ENCODE data around the gene CWC15.
"Not testable (repeated sequence)": the region's sequence is repeated elsewhere in the genome, so short reads cannot be mapped to it uniquely, and the experiment has no call there.

The CWC15 gene

GRCh38 chr11:94948070-94948617 lies 25.2 kb downstream of the CWC15 start:
- no peak for DNase-seq (ENCODE audit: low read depth)

DNA sequence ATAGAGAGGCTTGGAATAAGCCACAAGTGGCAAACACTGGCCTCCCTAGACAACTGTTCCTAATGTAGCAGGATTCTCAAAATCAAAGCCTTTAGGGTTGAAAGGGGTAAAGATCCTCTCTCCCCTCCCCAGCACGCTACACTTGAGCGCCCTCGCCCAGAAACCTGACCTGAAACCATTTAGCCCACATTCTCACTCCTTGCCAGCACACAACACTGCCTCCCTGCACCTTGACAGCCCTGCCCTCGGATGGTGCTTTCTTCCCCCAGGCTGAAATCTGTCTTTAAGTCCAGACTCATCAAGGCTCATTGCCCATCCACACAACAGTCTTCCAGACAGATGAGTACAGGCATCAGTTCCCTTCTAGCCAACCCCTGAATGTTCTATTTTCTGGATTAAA lies 26.5 kb downstream of the CWC15 start:
- no peak for DNase-seq (ENCODE audit: low read depth)

GRCh38 chr11:94941131-94941530 lies 32.2 kb downstream of the CWC15 start:
- DNase-seq (ENCODE audit: low read depth), result no peak

GRCh38 chr11:94939346-94939745 lies 34.0 kb downstream of the CWC15 start:
- DNase-seq (ENCODE audit: low read depth), result no peak

- DNase-seq (ENCODE audit: low read depth), result no peak
Measured at GRCh38 chr11:94938095-94939055, 35.0 kb downstream of the CWC15 start.

DNA sequence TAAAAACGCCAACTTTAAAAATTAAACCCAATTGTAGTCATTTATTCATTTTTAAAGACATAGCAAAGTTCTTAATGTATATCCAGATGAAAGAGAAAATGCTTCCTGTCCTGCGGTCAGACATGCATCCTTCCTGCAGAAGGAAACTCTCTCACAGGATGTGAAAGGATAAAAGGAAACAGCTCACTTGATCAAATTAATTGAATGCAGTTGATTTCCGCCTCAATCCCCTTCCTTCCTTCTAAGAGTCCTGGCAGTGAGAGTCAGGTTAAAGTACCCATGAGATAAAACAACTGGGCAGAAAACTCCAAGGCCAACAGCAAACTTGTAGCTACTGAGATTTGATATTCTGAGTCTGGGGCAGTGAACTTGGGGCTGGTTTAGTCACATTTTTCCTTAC lies 38.5 kb downstream of the CWC15 start:
- DNase-seq (ENCODE audit: low read depth), result no peak

DNA sequence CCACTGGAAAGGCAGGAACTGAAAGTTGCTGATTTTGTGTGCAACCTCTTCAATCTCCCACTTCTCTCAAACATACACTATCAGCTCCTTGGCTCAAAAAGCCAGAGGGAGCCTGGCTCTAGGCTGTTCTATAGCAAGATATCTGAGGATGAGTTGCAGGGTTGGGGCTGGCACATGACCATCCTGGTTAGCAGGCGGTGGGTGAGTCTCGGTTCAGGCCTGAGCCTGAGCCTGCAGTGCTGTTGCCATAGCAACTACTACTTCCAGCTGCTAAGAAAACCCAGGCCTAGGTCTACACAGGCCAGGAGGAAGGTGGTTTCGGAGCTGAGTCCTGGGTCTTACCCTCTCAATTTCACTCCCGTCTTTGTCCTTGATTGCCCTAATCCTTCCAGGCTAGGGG lies 39.0 kb downstream of the CWC15 start:
- no peak for DNase-seq (ENCODE audit: low read depth)

DNA sequence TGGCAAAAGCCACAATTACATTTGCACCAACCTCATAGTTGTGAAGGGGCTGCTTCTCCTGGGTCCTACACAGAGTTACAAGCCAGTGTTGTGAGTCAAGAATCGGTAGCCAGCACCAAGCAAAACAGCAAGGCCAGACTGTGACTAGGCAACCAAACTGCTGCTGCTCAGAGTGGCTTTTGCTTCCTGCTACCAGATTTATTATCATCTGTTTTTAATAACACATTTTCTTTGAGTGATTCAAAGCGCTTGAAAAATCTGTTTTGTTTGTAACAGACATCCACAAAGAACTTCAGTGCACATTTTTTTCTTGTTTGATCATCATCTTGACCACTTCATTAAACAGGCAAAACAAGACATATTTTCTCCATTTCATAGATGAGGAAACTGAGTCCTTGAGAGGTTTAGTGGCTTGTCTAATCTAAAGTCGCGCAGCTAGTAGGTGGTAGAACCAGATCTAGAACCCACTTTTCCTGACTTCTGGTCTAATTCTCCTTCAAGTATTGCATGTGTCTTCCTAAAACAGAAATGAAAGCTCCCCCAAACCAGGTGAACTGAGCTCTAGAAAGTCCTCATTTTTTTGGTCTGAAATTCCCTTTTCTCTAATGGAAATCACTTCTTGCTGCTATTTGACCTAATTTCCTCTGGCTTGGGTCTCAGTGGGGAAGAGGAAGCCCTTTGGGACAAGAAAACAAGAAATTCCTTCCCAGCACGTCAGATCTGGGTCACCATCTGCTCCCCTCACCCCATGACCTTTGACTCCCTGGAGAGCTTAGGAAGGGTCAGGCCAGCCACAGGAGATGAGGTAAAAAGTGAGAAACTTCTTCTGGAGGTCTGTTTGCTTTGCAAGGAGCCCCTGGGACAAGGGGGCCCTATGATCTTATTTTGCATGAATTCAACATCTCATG lies 39.9 kb downstream of the CWC15 start:
- no peak for DNase-seq (ENCODE audit: low read depth)

GRCh38 chr11:94932503-94932902 lies 40.9 kb downstream of the CWC15 start:
- no peak for DNase-seq (ENCODE audit: low read depth)

- not testable (repeated sequence) for DNase-seq (ENCODE audit: low read depth)
Measured at GRCh38 chr11:94932072-94932471, 41.3 kb downstream of the CWC15 start.

DNA sequence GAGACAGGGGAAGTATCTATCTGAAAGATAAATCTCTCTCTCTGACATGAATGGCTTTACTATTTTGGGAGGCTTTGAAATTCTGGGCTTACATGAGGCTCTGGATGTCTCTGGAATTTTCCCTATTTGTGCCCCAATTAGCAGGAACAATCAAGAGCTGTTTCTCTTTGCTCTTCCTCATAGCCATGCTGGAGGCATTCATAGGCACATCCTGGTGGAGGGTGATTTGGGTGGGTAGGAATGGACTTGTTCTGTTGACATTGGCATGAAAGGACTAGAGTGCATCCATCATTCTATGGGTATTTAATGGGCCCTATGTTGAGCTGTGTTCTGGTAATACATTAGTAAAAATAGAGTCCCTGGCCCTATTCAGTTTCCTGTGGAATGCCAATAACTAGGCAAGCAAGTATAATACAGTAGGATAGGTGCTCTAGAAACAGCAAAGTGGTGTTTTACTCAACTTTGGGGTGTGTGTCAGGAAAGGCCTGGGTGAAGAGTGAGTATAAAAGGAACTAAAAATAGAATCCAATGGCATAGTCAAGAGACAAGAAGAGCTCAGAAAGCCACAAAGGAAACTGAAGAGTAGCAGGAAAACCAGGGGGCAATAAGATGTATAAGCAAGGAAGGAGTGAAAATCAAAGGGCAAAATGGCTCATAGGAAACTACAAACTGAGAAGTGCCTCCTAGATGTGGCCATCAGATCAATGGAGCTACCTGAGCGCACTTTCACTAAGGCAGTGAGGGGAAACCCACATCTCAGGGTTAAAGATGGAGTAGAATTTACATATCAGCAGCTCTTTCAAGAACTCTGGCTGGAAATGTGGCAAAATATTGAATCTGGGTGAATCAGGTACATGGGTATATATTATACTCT lies 45.0 kb downstream of the CWC15 start:
- no peak for DNase-seq (ENCODE audit: low read depth)

DNA sequence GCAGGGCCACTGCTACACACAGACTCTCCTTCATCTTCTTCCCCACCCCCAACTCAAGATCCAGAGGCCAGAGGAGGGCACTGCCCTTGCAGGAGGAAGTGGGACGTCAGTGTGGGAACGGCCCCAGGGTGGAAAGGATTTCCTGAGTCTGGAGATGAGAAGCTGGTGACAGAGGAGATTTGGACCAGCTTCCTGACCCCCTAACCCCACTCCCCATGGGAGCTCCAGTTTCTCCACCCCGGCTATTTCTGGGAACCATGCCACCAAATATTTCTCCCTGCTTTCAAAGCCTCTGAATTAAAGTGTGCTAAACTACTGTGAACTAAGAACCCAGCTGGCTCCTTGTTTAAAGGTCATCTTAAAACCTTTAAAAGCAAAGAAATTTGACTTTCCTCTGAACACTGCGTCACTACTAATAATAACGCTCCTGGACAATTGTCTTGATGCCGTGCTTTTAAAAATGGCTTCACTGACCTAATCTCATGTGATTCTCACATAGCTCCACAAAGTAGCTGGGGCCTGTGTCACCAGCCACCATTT lies 46.6 kb downstream of the CWC15 start:
- DNase-seq (ENCODE audit: low read depth), result no peak

DNA sequence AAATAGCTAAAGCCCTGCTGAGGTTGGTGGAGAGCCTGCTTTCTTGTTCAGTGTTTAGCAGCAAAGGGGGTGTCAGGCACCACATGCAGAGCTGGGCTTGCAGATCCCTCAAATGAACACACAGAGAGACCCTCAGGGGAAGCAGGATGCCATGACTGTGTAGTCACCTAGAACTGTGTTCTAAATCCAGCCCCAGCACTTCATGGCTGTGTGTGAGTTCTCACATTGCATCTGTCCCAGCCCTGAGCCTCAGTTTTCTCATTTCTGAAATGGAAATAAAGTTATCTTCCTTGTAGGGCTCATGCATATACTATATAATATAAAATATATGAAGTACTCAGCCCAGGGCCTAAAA lies 47.1 kb downstream of the CWC15 start:
- DNase-seq (ENCODE audit: low read depth), result no peak

- DNase-seq (ENCODE audit: low read depth), result no peak
Measured at GRCh38 chr11:94925422-94926270, 47.7 kb downstream of the CWC15 start.

- DNase-seq (ENCODE audit: low read depth), result no peak
Measured at GRCh38 chr11:94924612-94925011, 48.7 kb downstream of the CWC15 start.

DNA sequence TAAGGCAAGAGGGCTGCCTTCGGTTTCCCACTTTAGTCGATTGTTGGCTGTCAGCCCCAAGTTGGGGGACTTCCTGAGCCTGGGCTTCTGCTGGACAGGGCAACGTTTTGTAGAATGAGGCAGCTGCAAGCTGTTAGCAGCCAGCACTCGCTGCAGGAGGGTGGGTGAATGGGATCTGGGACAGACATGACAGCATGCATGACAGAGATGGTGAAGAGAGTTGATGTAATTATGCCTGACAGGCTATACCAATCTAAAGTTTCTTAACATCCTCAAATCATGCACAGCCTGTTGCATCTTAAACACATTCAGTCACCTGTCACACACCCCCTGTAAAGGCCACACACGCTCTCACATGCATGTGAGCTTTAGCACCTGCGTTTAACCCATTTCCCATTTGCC lies 49.2 kb downstream of the CWC15 start:
- DNase-seq (ENCODE audit: low read depth), result no peak

- DNase-seq (ENCODE audit: low read depth), result no peak
Measured at GRCh38 chr11:94923004-94923334, 50.4 kb downstream of the CWC15 start.

- no peak for DNase-seq (ENCODE audit: low read depth)
Measured at GRCh38 chr11:94922321-94923003, 50.9 kb downstream of the CWC15 start.

DNA sequence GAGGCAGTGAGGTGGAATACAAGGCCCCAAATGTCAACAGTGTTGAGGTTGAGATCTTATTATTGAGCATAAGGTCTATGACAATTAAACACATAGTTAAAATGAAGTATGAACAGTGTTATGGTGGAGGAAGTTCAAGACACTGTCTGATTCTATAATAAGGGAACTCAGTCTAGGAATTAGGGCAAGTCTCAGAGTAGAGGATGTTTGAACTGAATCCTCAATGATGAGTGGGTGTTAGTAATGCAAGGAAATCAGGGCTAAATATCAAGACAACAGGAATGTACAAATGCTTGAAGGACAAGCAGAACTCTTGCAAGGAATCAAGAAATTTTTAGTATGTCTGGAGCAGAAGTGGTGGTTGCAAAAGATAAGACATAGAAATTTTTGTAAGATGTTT lies 53.0 kb downstream of the CWC15 start:
- no peak for DNase-seq (ENCODE audit: low read depth)

Data from stimulated activated CD8-positive, alpha-beta memory T cell treated with anti-CD3 and anti-CD28 coated beads, Interleukin-12 subunit alpha, Interleukin-12 subunit beta, amount 100 ng/mL, for 1 hour (primary cell).